ENCODE results near the gene PRSS16.

PRSS16 gene

GRCh38 chr6:27234576-27234975, 12.9 kb upstream of the PRSS16 start:
- DNase-seq (ENCODE audit: low spot score in 2 of 2) = no peak
- Mint-ChIP-seq H3K4me1 (peaks cover 6% of the 10 kb centered on the region), H3K4me3 (no peak overlapping the region), H3K36me3 (peaks cover 26% of the 10 kb centered on the region), H3K9me3 (peaks cover 8% of the 10 kb centered on the region), H3K27ac (no peak overlapping the region)
- no peak for ATAC-seq

- Mint-ChIP-seq H3K4me3 (peak overlapping the region; percentile 42), H3K27ac (peak overlapping the region; percentile 48), H3K9me3 (peaks cover 8% of the 10 kb centered on the region), H3K4me1 (peaks cover 6% of the 10 kb centered on the region), H3K36me3 (peaks cover 26% of the 10 kb centered on the region)
- ATAC-seq = peak; percentile 49
- peak in 1 of 2 donors; percentile 67 for DNase-seq (ENCODE audit: low spot score in 2 of 2)
These were observed 10.3 kb upstream of the PRSS16 start for GRCh38 chr6:27237089-27237803.

GRCh38 chr6:27238010-27238983, 9.2 kb upstream of the PRSS16 start:
- H3K4me1 Mint-ChIP-seq = peaks cover 6% of the 10 kb centered on the region
- DNase-seq (ENCODE audit: low spot score in 2 of 2) (no peak), ATAC-seq (no peak)
- peaks cover 8% of the 10 kb centered on the region for H3K9me3 Mint-ChIP-seq
- H3K36me3 Mint-ChIP-seq = peaks cover 26% of the 10 kb centered on the region
- H3K27ac Mint-ChIP-seq = no peak overlapping the region
- peak overlapping the region; percentile 42 for H3K4me3 Mint-ChIP-seq

- Mint-ChIP-seq H3K4me1 (peaks cover 6% of the 10 kb centered on the region), H3K4me3 (no peak overlapping the region), H3K9me3 (peaks cover 8% of the 10 kb centered on the region), H3K27ac (no peak overlapping the region), H3K36me3 (peaks cover 26% of the 10 kb centered on the region)
- no peak for ATAC-seq
- no peak for DNase-seq (ENCODE audit: low spot score in 2 of 2)
These were observed 8.2 kb upstream of the PRSS16 start for GRCh38 chr6:27239258-27239657.

- H3K36me3 Mint-ChIP-seq = peaks cover 18% of the 10 kb centered on the region
- ATAC-seq (no peak), DNase-seq (ENCODE audit: low spot score in 2 of 2) (no peak)
- no peak overlapping the region for H3K4me3 Mint-ChIP-seq
- H3K9me3 Mint-ChIP-seq = peaks cover 5% of the 10 kb centered on the region
- no peak overlapping the region for H3K27ac Mint-ChIP-seq
- H3K4me1 Mint-ChIP-seq = no peaks in the 10 kb centered on the region
These were observed 6.1 kb upstream of the PRSS16 start for GRCh38 chr6:27241443-27241842.

- DNase-seq (ENCODE audit: low spot score in 2 of 2) (no peak), ATAC-seq (no peak)
- H3K27ac Mint-ChIP-seq = no peak overlapping the region
- no peaks in the 10 kb centered on the region for H3K9me3 Mint-ChIP-seq
- no peaks in the 10 kb centered on the region for H3K4me1 Mint-ChIP-seq
- no peak overlapping the region for H3K4me3 Mint-ChIP-seq
- peaks cover 7% of the 10 kb centered on the region for H3K36me3 Mint-ChIP-seq
These were observed 4.8 kb upstream of the PRSS16 start for GRCh38 chr6:27242589-27243265.

- H3K36me3 Mint-ChIP-seq = no peaks in the 10 kb centered on the region
- no peaks in the 10 kb centered on the region for H3K4me1 Mint-ChIP-seq
- H3K4me3 Mint-ChIP-seq = no peak overlapping the region
These were observed 1.3 kb downstream of the PRSS16 start for GRCh38 chr6:27248783-27249182.

GRCh38 chr6:27250277-27251111, 3.0 kb downstream of the PRSS16 start:
- DNase-seq (ENCODE audit: low spot score in 2 of 2) (no peak), ATAC-seq (peak; percentile 17)
- Mint-ChIP-seq H3K27ac (peak overlapping the region; percentile 33), H3K4me1 (no peaks in the 10 kb centered on the region), H3K4me3 (peak overlapping the region; percentile 86), H3K9me3 (no peaks in the 10 kb centered on the region), H3K36me3 (no peaks in the 10 kb centered on the region)

More at GRCh38 chr6:27248783-27249182, 1.3 kb downstream of the PRSS16 start:
- Mint-ChIP-seq H3K27ac (no peak overlapping the region), H3K9me3 (no peaks in the 10 kb centered on the region)
- ATAC-seq = no peak
- no peak for DNase-seq (ENCODE audit: low spot score in 2 of 2)

- Mint-ChIP-seq H3K27ac (peak overlapping the region; percentile 33), H3K36me3 (no peaks in the 10 kb centered on the region), H3K4me3 (peak overlapping the region; percentile 86), H3K4me1 (no peaks in the 10 kb centered on the region), H3K9me3 (no peaks in the 10 kb centered on the region)
- DNase-seq (ENCODE audit: low spot score in 2 of 2) = peak; percentile 31 to 80
- ATAC-seq = peak; percentile 83
These were observed 3.7 kb downstream of the PRSS16 start for GRCh38 chr6:27251112-27251605.

- H3K27ac Mint-ChIP-seq = peak overlapping the region; percentile 33
- peak in 1 of 2 donors; percentile 50 for DNase-seq (ENCODE audit: low spot score in 2 of 2)
- H3K4me1 Mint-ChIP-seq = no peaks in the 10 kb centered on the region
- no peaks in the 10 kb centered on the region for H3K9me3 Mint-ChIP-seq
- H3K36me3 Mint-ChIP-seq = no peaks in the 10 kb centered on the region
- ATAC-seq = peak; percentile 93
- H3K4me3 Mint-ChIP-seq = peak overlapping the region; percentile 86
These were observed 4.2 kb downstream of the PRSS16 start for GRCh38 chr6:27251606-27252251.

GRCh38 chr6:27254566-27254965, 7.1 kb downstream of the PRSS16 start:
- DNase-seq (ENCODE audit: low spot score in 2 of 2) (no peak), ATAC-seq (no peak)
- H3K27ac Mint-ChIP-seq = no peak overlapping the region
- H3K4me3 Mint-ChIP-seq = no peak overlapping the region
- H3K4me1 Mint-ChIP-seq = no peaks in the 10 kb centered on the region
- no peaks in the 10 kb centered on the region for H3K9me3 Mint-ChIP-seq
- no peaks in the 10 kb centered on the region for H3K36me3 Mint-ChIP-seq

GRCh38 chr6:27255866-27256265, 8.4 kb downstream of the PRSS16 start:
- peak overlapping the region; percentile 2 for H3K27ac Mint-ChIP-seq

GRCh38 chr6:27260369-27260768, 12.9 kb downstream of the PRSS16 start:
- Mint-ChIP-seq H3K4me1 (no peaks in the 10 kb centered on the region), H3K27ac (no peak overlapping the region), H3K36me3 (no peaks in the 10 kb centered on the region), H3K4me3 (no peak overlapping the region), H3K9me3 (no peaks in the 10 kb centered on the region)
- DNase-seq (ENCODE audit: low spot score in 2 of 2) (no peak), ATAC-seq (no peak)

More at GRCh38 chr6:27255866-27256265, 8.4 kb downstream of the PRSS16 start:
- Mint-ChIP-seq H3K4me3 (no peak overlapping the region), H3K4me1 (no peaks in the 10 kb centered on the region), H3K36me3 (no peaks in the 10 kb centered on the region), H3K9me3 (no peaks in the 10 kb centered on the region)
- no peak for ATAC-seq
- DNase-seq (ENCODE audit: low spot score in 2 of 2) = no peak

- Mint-ChIP-seq H3K36me3 (no peaks in the 10 kb centered on the region), H3K4me1 (no peaks in the 10 kb centered on the region), H3K9me3 (no peaks in the 10 kb centered on the region), H3K27ac (no peak overlapping the region), H3K4me3 (no peak overlapping the region)
- ATAC-seq (no peak), DNase-seq (ENCODE audit: low spot score in 2 of 2) (no peak)
These were observed 13.4 kb downstream of the PRSS16 start for GRCh38 chr6:27260836-27261375.
